Progenitor cell of endocrine pancreas (in vitro differentiated cells): ENCODE results near the gene ANO3. TPM values are rescaled to one million over a fixed set of nuclear protein-coding genes. Genes with fewer than 3 reads are reported as not detected.
"Not testable (repeated sequence)": the region's sequence is repeated elsewhere in the genome, so short reads cannot be mapped to it uniquely, and the experiment has no call there.

ENCODE experiments used
- DNase-seq: peaks from one replicate; pipeline ENCODE4 v3.0.0; 2021; ENCODE audit warnings: low spot score; ENCODE audit not compliant: unreplicated experiment
- H3K27ac Mint-ChIP-seq: 2 replicates; pipeline ENCODE4 v1.8.0; 2021; ENCODE audit warnings: mild to moderate bottlenecking, moderate library complexity, mixed read lengths
- H3K27me3 Mint-ChIP-seq: 2 replicates; pipeline ENCODE4 v1.8.0; 2021; ENCODE audit warnings: mixed read lengths
- H3K36me3 Mint-ChIP-seq: 2 replicates; pipeline ENCODE4 v1.8.0; 2022; ENCODE audit warnings: mixed read lengths; ENCODE audit not compliant: insufficient read depth
- H3K4me1 Mint-ChIP-seq: 2 replicates; pipeline ENCODE4 v1.8.0; 2021; ENCODE audit warnings: low read depth, mixed read lengths
- H3K4me3 Mint-ChIP-seq: 2 replicates; pipeline ENCODE4 v1.8.0; 2021; ENCODE audit warnings: low read depth, mild to moderate bottlenecking, moderate library complexity, mixed read lengths
- H3K9me3 Mint-ChIP-seq: 2 replicates; pipeline ENCODE4 v1.8.0; 2021; ENCODE audit warnings: low read depth, mixed read lengths
- total RNA-seq: library from RNA; stranded (reverse); gene quantifications from 2 replicates; pipeline ENCODE4 v1.2.1, GENCODE V29; 2021
- TF ChIP-seq, protein P1 (sequence below): fragments of 200-600 bp; sonication (generic); IDR thresholded peaks from one replicate; pipeline ENCODE4 v1.5.0; 2021; ENCODE audit warnings: antibody characterized with exemption, mild to moderate bottlenecking; ENCODE audit not compliant: unreplicated experiment

Gene ANO3
- total RNA-seq, 1 donor from 2014 or later, result 0.53 TPM

DNA sequence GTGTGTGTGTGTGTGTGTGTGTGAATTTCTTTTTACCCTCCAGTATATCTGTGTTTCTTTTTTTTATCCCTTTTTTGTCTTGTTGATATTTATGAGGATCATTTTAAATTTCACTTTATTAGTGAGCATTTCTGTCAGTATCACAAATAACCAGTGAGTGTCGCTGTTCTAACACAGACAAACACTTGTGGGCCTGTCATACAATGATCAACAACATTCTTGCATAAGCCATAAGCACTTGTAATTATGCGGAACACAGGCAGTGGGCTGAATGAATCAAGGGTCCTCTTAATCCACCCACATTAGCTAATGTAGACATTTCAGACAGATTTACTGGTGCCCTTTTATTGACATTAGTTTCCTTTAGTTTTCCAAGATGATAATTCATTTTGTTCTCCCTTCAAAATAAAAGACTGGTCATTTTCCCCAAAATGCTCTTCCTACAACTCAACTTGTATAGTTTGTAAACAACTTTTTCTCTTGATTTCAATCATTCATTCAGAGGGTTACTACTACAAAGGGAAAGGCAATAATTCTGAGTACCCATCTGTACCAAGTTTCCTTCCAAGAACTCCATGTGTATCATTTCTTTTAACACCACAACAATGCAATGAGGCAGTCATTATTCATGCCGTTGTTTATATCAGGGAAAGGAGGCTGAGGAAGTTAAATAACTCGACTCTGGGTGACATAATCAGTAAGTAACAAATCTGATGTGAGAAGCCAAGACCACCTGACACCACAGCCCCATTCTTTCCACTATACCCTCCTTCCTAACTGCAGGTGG is 34.5 kb upstream of the ANO3 start:
- Mint-ChIP-seq H3K27ac (no peak overlapping the region), H3K36me3 (no peaks in the 10 kb centered on the region), H3K9me3 (no peaks in the 10 kb centered on the region), H3K4me3 (no peak overlapping the region), H3K4me1 (no peaks in the 10 kb centered on the region), H3K27me3 (no peaks in the 10 kb centered on the region)
- TF ChIP-seq, protein P1, sequence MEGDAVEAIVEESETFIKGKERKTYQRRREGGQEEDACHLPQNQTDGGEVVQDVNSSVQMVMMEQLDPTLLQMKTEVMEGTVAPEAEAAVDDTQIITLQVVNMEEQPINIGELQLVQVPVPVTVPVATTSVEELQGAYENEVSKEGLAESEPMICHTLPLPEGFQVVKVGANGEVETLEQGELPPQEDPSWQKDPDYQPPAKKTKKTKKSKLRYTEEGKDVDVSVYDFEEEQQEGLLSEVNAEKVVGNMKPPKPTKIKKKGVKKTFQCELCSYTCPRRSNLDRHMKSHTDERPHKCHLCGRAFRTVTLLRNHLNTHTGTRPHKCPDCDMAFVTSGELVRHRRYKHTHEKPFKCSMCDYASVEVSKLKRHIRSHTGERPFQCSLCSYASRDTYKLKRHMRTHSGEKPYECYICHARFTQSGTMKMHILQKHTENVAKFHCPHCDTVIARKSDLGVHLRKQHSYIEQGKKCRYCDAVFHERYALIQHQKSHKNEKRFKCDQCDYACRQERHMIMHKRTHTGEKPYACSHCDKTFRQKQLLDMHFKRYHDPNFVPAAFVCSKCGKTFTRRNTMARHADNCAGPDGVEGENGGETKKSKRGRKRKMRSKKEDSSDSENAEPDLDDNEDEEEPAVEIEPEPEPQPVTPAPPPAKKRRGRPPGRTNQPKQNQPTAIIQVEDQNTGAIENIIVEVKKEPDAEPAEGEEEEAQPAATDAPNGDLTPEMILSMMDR, result peak; percentile 73
- no peak for DNase-seq

DNA sequence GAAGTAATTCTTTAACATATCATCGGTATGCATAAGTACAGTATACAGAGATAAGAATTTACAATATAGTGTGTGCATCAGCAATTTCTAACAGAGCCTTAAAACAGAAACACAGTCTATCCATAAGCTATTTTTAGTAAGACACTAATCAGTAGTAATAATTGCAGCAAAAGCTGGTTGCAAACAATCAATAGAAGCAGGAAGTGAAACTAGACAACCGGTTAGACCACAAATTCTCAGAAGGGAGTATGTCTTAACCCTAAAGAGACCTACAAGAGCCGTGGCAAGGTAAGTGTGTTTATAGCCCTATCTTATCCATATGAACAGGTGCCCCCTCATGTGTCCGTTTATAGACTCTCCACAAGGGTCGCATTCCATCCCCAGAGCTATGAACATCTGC is 15.6 kb upstream of the ANO3 start:
- H3K4me1 Mint-ChIP-seq, H3K36me3 Mint-ChIP-seq, DNase-seq, H3K9me3 Mint-ChIP-seq, H3K4me3 Mint-ChIP-seq, H3K27ac Mint-ChIP-seq, H3K27me3 Mint-ChIP-seq: not testable (repeated sequence)

GRCh38 chr11:26319906-26320305 is 12.0 kb upstream of the ANO3 start:
- Mint-ChIP-seq H3K4me1 (peaks cover 11% of the 10 kb centered on the region), H3K4me3 (no peak overlapping the region), H3K36me3 (no peaks in the 10 kb centered on the region), H3K9me3 (no peaks in the 10 kb centered on the region), H3K27ac (no peak overlapping the region), H3K27me3 (no peaks in the 10 kb centered on the region)
- TF ChIP-seq, protein P1, result no peak
- DNase-seq, result no peak

DNA sequence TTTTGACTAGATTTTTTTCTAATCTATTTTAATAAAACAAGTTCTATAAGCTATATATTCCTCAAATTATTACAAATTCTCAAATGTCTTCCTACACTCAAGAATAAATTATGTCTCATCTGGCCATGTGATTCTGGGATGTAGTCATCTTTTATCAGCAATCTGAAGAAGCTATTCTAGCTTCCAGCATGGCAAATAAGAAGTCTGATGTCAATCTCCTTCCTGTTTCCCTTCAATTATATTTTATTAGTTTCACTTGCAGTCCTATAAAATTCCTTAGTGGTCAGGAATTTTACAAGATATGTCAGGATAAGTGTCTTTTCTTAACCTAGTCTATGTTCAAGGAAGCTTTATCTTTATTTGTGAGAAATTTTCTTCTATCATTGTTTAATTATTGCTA is 10.4 kb upstream of the ANO3 start:
- H3K36me3 Mint-ChIP-seq, result no peaks in the 10 kb centered on the region
- H3K9me3 Mint-ChIP-seq, result no peaks in the 10 kb centered on the region
- TF ChIP-seq, protein P1, result no peak
- H3K27me3 Mint-ChIP-seq, result no peaks in the 10 kb centered on the region
- peaks cover 8% of the 10 kb centered on the region for H3K4me1 Mint-ChIP-seq
- H3K27ac Mint-ChIP-seq, result no peak overlapping the region
- no peak for DNase-seq
- no peak overlapping the region for H3K4me3 Mint-ChIP-seq

DNA sequence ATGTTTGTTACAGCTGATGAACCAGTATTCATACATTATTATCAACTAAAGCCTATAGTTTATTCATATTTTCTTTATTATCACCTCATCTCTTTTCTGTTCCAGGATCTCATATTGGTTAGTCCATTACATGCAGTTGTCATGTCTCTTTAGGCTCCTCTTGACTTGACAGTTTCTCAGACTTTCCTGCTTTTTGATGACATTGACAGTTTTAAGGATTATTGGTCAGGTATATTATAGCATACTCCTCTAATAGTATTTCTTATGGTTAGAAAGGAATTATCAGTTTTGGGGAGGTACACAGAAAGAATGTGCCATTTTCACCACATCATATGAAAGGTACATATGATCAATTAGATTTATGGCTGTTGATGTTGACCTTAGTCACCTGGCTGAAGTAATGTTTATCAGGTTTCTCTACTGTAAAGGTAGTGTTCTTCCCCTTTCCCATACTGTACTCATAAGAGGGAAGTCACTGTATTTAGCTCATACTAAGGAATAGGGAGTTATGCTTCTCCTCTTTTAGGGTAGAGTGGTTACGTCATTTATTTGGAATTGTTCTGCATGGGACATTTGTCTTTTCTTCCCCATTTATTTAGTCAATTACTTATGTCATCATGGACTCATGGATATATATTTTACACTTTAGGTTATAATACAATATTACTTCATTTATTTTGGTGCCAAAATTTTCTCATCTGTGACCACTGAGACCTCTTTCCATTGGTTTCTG is 9.4 kb upstream of the ANO3 start:
- no peaks in the 10 kb centered on the region for H3K9me3 Mint-ChIP-seq
- H3K27me3 Mint-ChIP-seq, result no peaks in the 10 kb centered on the region
- peaks cover 8% of the 10 kb centered on the region for H3K4me1 Mint-ChIP-seq
- no peaks in the 10 kb centered on the region for H3K36me3 Mint-ChIP-seq
- no peak for DNase-seq
- no peak overlapping the region for H3K4me3 Mint-ChIP-seq
- TF ChIP-seq, protein P1, result no peak
- H3K27ac Mint-ChIP-seq, result no peak overlapping the region
